Epithelial cell of esophagus (primary cell): ENCODE results near the gene MOB3B.

ENCODE experiments used
- DNase-seq: peaks from one replicate; pipeline ENCODE4 v3.0.0; 2010; ENCODE audit warnings: low read depth
- H3K4me3 ChIP-seq: 2 replicates; pipeline ENCODE4 v1.5.1; 2011; ENCODE audit warnings: mild to moderate bottlenecking, low read length, control low read depth
- TF ChIP-seq, protein P1 (sequence below): IDR thresholded peaks from 2 replicates; pipeline ENCODE4 v1.5.1; 2011; ENCODE audit warnings: low read depth, mild to moderate bottlenecking, low read length, control low read depth, inconsistent platforms; ENCODE audit not compliant: insufficient read depth; ENCODE audit errors: missing control alignments

MOB3B gene

DNA sequence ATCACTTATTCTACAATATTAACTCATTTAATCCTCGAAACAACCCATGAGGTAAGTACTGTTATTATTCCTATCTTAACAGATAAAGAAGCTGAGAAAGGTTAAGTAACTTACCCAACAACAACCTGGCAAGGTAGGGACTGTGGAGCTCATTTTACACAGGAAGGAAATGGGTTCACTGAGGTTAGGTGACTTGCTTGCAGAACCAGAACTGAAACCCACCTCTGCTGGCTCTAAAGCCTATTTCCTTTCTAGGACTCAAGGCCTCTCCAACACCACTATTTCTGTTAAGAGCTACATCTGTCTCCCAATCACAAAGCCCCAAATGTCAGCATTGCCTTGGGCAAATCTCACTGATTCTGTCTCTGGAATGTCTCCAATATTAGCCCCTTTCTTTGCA is 44.5 kb downstream of the MOB3B start:
- no peak for DNase-seq
- TF ChIP-seq, protein P1, sequence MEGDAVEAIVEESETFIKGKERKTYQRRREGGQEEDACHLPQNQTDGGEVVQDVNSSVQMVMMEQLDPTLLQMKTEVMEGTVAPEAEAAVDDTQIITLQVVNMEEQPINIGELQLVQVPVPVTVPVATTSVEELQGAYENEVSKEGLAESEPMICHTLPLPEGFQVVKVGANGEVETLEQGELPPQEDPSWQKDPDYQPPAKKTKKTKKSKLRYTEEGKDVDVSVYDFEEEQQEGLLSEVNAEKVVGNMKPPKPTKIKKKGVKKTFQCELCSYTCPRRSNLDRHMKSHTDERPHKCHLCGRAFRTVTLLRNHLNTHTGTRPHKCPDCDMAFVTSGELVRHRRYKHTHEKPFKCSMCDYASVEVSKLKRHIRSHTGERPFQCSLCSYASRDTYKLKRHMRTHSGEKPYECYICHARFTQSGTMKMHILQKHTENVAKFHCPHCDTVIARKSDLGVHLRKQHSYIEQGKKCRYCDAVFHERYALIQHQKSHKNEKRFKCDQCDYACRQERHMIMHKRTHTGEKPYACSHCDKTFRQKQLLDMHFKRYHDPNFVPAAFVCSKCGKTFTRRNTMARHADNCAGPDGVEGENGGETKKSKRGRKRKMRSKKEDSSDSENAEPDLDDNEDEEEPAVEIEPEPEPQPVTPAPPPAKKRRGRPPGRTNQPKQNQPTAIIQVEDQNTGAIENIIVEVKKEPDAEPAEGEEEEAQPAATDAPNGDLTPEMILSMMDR: no peak
- no peak overlapping the region for H3K4me3 ChIP-seq

DNA sequence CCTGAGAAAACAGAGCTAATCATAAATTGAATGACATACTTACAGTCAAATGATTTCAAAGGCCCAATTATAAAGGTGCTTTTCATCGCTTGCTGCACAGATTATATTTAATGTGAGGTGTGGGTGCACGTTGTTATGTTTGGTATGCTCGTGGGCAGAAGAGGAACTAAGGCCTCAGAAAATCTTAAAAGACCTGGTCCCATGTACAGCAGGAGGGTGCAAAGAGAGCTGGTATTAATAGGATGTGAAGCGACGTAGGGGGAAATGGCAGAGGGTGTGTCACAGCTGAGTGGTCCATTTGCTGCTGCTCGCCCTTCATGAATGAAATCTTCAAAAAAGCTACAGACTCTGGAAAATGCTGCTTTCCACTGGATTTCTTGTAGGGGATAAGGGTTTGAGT is 46.0 kb downstream of the MOB3B start:
- H3K4me3 ChIP-seq: no peak overlapping the region
- TF ChIP-seq, protein P1: no peak
- no peak for DNase-seq

DNA sequence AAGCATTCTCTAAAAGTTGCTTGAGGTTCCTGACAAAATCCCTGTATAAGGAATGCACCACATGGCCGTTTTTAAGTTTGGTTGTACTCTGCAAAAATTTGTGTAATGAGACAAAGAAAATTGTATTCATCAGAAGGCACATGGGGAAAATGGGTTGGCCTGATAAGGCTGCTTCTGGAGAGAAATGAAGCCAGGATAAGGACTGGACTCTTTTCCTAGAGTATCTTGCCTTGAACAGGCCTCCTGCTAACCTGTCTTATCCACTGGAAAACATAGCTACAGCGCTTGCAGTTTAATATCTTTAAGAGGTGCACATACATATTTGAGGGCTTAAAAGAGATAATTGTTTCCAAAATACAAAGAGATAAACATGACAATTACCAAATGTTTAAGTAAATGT is 46.9 kb downstream of the MOB3B start:
- TF ChIP-seq, protein P1: no peak
- no peak overlapping the region for H3K4me3 ChIP-seq
- no peak for DNase-seq

DNA sequence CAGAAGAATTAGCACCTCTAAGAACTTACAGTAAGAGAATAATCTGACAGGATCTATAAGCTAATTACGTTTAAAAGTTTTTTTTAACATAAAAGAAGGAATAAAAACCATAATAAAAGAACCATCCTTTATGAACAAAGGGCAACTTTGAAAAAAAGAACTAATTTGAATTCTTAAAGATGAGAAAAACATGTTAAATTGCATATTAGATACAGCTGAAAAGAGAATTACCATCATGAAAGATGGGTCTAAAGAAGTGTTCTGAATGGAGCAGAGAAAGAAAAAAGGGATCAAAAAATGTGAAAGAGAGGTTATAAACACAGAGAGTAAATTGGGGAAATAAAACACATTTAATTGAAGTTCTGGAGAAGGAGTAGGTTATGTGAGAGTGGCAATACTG is 51.3 kb downstream of the MOB3B start:
- DNase-seq: no peak
- TF ChIP-seq, protein P1: no peak
- no peak overlapping the region for H3K4me3 ChIP-seq

DNA sequence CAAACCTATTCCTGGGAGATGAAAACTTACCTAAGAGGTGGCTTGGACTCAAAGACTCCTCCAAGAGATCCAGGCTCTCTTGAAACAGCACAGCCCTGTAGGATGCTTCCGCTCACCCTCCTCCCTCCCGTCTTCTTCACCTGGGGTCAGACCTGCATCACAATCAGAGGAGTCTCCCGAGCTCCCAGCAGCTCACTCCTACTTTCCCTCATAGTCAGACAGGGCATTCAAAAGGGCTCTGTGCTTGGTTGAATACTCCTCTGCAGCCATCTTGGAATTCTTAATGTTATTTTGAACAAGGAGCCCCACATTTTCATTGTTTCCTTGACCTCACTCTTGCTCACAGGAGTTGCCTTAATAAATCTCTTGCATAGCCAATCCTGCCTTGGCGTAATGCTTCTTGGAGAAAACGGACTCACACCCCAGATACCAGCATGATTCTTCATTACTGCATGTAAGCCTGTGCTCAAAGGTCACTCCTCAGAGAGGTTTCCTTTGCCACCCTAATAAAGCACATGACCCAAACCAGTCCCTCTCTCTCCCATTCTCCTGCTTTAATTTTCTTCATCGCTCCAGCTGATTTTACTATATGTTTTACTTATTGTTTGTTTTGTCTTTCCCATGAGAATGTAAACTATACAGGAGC is 52.6 kb downstream of the MOB3B start:
- TF ChIP-seq, protein P1: no peak
- no peak for DNase-seq
- H3K4me3 ChIP-seq: no peak overlapping the region

DNA sequence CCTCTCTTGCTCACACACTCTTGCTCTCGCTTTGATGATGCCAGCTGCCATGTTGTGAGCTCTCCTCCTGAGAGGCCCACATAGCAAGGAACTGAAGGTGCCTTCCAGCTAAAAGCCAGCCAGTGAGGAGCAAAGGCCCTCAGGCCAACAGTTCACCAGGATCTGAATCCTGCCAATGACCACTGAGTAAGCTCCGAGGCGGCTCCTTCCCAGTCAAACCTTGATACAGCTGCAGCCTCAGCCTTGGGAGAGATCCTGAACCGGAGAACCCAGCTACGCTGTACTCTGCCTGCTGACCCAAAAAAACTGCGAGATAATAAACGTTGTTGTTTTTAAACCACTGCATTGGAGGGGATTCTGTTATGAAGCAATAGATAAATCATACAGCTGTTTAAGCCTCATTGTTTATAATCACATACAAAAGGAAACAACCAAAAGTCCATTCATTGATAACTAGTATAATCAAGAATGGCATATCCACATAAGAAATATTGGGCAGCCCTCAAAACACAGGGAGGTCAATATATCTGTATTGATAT is 54.5 kb downstream of the MOB3B start:
- no peak overlapping the region for H3K4me3 ChIP-seq
- DNase-seq: no peak
- TF ChIP-seq, protein P1: no peak

DNA sequence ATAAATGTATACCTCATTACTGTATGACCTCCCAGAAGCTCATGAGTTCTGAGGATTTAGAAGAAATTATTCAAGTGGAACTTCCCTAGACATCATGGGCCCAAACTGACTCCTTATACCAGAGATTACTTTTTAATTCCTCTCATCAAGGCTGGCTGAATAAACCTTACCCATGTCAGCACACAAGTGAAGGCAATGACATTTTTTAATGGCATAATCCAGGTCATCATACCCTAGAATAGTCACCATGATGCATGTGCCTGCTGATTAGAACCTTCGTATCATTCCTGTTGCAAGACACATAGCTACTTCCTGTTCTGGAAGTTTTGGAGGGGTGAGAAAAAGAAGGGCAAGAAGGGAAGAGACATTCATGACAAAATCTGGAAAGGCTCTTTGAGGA is 55.3 kb downstream of the MOB3B start:
- TF ChIP-seq, protein P1: no peak
- no peak overlapping the region for H3K4me3 ChIP-seq
- DNase-seq: no peak
